ENCODE results near the gene ATOH8. TPM values are rescaled to one million over a fixed set of nuclear protein-coding genes. Genes with fewer than 3 reads are reported as not detected.
A peak's percentile ranks its signal among the peaks of the same experiment; 100 is the strongest.

The ATOH8 gene
- total RNA-seq, 1 donor from 2014 or later = 1.8 TPM

DNA sequence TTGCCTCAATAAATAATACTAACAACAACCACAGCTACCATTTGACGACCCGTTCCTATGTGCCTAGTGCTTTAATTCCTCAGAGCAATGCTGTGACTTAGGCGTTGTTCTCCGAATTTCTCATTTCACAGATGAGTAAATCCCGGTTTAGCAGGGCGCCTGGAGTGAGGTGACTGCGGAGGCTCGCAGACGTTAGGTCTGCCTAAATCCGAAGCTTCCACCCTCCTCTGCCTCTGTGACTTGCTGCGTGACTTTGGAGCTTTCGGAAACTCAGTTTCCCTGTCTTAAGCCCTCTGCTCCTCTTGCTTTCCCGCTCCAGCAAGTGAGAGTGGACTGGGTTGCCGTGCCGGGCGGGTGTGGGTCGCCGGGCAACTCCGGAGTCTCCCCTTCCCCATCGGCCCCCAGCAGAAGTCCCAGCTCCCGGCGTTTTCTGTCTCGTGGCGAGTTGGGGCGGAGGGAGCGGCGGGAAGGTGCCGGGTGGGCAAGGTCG, 711 bp upstream of the ATOH8 start:
- Mint-ChIP-seq H3K27ac (ENCODE audit: unreplicated experiment) (no peak overlapping the region), H3K4me1 (ENCODE audit: unreplicated experiment) (peaks cover 7% of the 10 kb centered on the region), H3K9me3 (ENCODE audit: unreplicated experiment) (no peaks in the 10 kb centered on the region), H3K27me3 (ENCODE audit: unreplicated experiment) (peaks cover 23% of the 10 kb centered on the region), H3K36me3 (ENCODE audit: low read depth, unreplicated experiment) (peaks cover 3% of the 10 kb centered on the region), H3K4me3 (ENCODE audit: unreplicated experiment) (peak overlapping the region; percentile 47)
- no peak for DNase-seq (ENCODE audit: low spot score)
- TF ChIP-seq, protein P1, sequence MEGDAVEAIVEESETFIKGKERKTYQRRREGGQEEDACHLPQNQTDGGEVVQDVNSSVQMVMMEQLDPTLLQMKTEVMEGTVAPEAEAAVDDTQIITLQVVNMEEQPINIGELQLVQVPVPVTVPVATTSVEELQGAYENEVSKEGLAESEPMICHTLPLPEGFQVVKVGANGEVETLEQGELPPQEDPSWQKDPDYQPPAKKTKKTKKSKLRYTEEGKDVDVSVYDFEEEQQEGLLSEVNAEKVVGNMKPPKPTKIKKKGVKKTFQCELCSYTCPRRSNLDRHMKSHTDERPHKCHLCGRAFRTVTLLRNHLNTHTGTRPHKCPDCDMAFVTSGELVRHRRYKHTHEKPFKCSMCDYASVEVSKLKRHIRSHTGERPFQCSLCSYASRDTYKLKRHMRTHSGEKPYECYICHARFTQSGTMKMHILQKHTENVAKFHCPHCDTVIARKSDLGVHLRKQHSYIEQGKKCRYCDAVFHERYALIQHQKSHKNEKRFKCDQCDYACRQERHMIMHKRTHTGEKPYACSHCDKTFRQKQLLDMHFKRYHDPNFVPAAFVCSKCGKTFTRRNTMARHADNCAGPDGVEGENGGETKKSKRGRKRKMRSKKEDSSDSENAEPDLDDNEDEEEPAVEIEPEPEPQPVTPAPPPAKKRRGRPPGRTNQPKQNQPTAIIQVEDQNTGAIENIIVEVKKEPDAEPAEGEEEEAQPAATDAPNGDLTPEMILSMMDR (IDR thresholded peaks at IDR 0.05; ENCODE audit: unreplicated experiment) = no peak

DNA sequence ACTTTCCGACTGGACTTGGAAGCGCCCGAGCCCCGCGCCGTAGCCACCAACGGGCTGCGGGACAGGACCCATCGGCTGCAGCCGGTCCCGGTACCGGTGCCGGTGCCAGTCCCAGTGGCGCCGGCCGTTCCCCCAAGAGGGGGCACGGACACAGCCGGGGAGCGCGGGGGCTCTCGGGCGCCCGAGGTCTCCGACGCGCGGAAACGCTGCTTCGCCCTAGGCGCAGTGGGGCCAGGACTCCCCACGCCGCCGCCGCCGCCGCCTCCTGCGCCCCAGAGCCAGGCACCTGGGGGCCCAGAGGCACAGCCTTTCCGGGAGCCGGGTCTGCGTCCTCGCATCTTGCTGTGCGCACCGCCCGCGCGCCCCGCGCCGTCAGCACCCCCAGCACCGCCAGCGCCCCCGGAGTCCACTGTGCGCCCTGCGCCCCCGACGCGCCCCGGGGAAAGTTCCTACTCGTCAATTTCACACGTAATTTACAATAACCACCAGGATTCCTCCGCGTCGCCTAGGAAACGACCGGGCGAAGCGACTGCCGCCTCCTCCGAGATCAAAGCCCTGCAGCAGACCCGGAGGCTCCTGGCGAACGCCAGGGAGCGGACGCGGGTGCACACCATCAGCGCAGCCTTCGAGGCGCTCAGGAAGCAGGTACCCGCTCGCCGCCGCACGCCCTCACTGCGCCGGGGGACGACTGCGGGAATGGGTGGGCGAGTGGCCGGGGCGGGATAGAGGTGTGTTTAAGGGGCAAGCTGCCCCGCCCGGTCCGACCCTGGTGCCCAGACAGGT, 713 bp downstream of the ATOH8 start:
- Mint-ChIP-seq H3K4me1 (ENCODE audit: unreplicated experiment) (peaks cover 7% of the 10 kb centered on the region), H3K27me3 (ENCODE audit: unreplicated experiment) (peaks cover 26% of the 10 kb centered on the region), H3K27ac (ENCODE audit: unreplicated experiment) (no peak overlapping the region), H3K9me3 (ENCODE audit: unreplicated experiment) (no peaks in the 10 kb centered on the region), H3K4me3 (ENCODE audit: unreplicated experiment) (peak overlapping the region; percentile 88), H3K36me3 (ENCODE audit: low read depth, unreplicated experiment) (peaks cover 3% of the 10 kb centered on the region)
- TF ChIP-seq, protein P1 (IDR thresholded peaks at IDR 0.05; ENCODE audit: unreplicated experiment) = no peak
- peak; percentile 56 for DNase-seq (ENCODE audit: low spot score)

DNA sequence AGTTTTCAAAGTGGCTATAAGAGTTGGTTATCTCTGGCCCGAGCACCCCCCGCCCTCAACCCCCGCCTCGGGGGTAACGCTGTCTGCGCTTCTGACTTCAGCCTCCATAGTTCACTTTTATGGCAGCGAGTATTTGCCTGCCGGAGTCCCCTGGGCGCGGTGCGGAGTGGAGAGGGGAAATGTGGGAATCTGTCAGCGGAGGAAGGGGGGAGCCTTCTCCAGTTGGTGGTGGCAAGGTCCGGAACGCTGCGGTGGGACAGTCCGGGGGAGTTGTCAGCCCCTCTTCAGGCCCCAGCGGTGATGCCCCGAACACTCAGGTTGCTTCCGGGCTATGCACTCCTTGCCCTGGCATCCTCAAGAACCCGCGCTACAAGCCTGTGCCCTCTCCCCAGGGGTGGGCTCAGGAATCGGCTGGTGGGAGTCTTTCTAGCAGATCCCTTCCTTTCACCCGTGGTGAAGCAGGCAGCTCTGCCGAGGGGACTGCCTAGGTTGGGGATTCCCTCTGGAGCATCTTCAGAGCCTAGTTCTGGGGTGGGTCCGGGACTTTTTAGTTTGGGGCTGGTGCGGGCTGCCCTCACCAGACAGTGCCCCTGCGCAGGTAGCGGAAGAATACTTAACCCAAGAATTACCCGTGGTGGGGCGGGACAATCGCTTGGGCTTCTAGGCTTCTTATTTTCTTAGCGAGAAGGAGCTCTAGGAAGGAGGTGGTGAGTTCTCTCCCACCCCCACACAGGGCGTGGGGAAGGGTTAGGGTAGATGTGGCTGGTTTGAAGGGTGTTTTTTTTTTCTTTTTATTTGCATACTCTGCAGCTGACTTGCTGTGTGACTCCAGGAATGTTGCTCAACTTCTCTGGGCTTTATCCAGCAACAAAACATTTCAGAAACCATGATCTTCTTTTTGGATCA, 1.6 kb downstream of the ATOH8 start:
- Mint-ChIP-seq H3K36me3 (ENCODE audit: low read depth, unreplicated experiment) (peaks cover 3% of the 10 kb centered on the region), H3K27ac (ENCODE audit: unreplicated experiment) (peak overlapping the region; percentile 48), H3K4me3 (ENCODE audit: unreplicated experiment) (peak overlapping the region; percentile 88), H3K4me1 (ENCODE audit: unreplicated experiment) (peaks cover 8% of the 10 kb centered on the region), H3K27me3 (ENCODE audit: unreplicated experiment) (peaks cover 29% of the 10 kb centered on the region), H3K9me3 (ENCODE audit: unreplicated experiment) (no peaks in the 10 kb centered on the region)
- DNase-seq (ENCODE audit: low spot score) = no peak
- TF ChIP-seq, protein P1 (IDR thresholded peaks at IDR 0.05; ENCODE audit: unreplicated experiment) = no peak

DNA sequence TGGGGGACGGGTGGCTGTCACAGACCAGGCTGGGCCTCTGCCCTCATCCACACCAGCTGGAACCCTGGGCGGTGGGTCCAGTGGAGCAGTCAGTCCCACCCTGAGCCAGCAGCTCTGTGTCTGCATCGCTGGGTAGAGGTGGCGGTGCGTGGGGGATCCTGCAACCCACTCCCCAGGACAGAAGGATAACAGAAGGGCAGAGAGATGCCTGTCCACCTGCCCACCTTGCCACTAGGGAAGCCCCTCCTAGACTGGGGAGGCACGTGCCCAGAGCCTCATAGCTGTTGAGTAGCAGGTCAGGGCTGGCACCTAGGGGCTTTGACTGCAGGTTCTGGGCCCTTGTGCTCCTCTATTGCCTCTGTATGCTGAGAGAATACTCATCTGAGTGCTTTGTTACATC, 2.4 kb downstream of the ATOH8 start:
- Mint-ChIP-seq H3K4me1 (ENCODE audit: unreplicated experiment) (peaks cover 16% of the 10 kb centered on the region), H3K9me3 (ENCODE audit: unreplicated experiment) (no peaks in the 10 kb centered on the region), H3K36me3 (ENCODE audit: low read depth, unreplicated experiment) (peaks cover 3% of the 10 kb centered on the region), H3K4me3 (ENCODE audit: unreplicated experiment) (peak overlapping the region; percentile 71), H3K27ac (ENCODE audit: unreplicated experiment) (peak overlapping the region; percentile 61), H3K27me3 (ENCODE audit: unreplicated experiment) (peaks cover 32% of the 10 kb centered on the region)
- TF ChIP-seq, protein P1 (IDR thresholded peaks at IDR 0.05; ENCODE audit: unreplicated experiment) = no peak
- DNase-seq (ENCODE audit: low spot score) = no peak
